Right ventricle myocardium inferior (tissue), 1 donor: Measurements from ENCODE around the gene CUTC. TPM values are rescaled to one million over a fixed set of nuclear protein-coding genes. Genes with fewer than 3 reads are reported as not detected.

Source experiments
- ATAC-seq: fragments of 200-7000 bp; cut with Tn5 transposase; one replicate; pipeline ENCODE4 v1.9.1; 2020; ENCODE audit warnings: mild to moderate bottlenecking, moderate library complexity
- DNase-seq: peaks from one replicate; pipeline ENCODE4 v3.0.0; 2021; ENCODE audit errors: missing footprints
- intact Hi-C: fragments of 100-400 bp; cut with DNase I; formaldehyde crosslinking; loops from one replicate; pipeline ENCODE4 v1.11.0; 2022
- long read RNA-seq: library from polyadenylated mRNA; unstranded; transcript quantifications from one replicate; pipeline ENCODE4 v2.0.0, GENCODE V29; 2021
- total RNA-seq: library from RNA; stranded (reverse); fragmentation: NEBNext Ultra II Directional; extraction: Animal tissue kit (Norgen Biotek cat#: 25700); gene quantifications from one replicate; pipeline ENCODE4 v1.2.1, GENCODE V29; 2021
- donor health status: DM: no; HTN: yes; CAD: no; lungs with severe emphysema.

CUTC gene, protein sequence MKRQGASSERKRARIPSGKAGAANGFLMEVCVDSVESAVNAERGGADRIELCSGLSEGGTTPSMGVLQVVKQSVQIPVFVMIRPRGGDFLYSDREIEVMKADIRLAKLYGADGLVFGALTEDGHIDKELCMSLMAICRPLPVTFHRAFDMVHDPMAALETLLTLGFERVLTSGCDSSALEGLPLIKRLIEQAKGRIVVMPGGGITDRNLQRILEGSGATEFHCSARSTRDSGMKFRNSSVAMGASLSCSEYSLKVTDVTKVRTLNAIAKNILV
- total RNA-seq: 37.2 TPM
- long read RNA-seq, transcript CUTC-202 (9 exons, 1,346 nt): major isoform, 25 of 30 reads
- long read RNA-seq, partial matches to known transcripts: 0 of 30 reads
- long read RNA-seq, other reads (novel, unspliced or antisense): 4 of 30 reads

DNA sequence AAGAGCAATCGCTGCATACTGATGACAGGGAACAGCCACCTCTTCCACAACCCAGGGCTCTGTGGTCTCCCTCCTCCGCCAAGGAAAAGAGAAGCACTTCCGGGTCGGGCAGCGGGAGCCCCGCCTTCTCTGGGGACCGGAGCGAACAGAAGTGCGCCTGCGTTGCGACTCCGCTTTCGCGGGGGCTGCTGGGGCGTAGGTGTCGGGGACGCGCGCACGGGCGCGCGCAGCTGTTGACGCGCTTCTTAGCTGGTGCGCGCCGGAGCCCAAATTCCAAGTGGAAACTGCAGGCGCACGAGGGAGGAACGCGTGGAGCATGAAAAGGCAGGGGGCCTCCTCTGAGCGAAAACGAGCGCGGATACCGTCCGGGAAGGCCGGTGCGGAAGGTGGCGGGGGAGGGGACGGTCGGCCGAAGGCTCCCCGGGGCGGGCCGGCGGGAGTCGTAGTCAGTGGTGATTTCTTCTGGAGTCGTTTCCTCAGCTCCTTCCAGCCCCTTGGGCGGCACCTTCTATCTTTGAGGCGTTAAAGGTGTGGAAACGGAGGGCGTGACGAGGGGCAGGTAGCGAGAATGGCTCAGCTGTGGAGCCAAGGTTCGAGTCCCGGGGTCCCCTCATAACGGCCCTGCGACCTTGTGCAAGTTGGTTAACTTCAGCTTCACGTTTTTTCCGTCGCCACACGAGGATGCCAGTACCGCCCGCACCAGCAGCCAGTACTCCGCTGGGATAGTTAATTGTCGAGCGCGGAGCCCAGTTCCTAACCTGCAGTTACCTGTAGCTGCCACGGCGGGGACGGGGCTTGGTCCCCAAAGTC is at the start of gene CUTC, which contains the start of gene COX15:
Gene CUTC, plus strand, starts transcription at position 202 of the 810 bp plus-strand sequence. Its CDS starts 115 bp downstream, at position 317.
Gene COX15, minus strand, starts transcription at position 95 of the 810 bp plus-strand sequence. Its CDS starts 78 bp downstream, at position 17.
- intact Hi-C loops: loop anchor here (5.0 kb wide), 2 partner anchors 110 to 300 kb away; partner anchors contain the start of genes GOT1 and SLC25A28
- ATAC-seq (peak; percentile 99), DNase-seq (peak; percentile 98)

DNA sequence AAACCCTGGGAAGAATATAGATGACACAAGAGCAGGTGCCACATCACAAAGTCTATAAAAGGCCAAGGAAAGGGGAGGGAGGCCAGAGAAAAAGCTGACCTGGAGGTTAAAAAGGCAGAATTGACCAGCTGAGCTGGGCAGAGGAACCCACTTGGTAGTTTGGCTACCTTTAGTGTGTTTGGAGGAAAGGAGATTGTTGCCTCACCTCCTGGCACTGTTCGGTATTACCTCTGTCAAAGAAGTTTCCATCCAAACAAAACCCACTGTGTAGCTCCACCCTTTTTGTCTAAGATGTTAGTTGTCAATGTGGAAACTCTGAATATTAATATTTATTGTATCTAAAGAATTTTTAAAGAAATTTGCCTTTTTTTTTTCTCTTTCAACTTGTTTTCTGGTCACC is 49.3 kb upstream of the CUTC start:
- intact Hi-C loops: no loop called here
- DNase-seq (no peak), ATAC-seq (no peak)

DNA sequence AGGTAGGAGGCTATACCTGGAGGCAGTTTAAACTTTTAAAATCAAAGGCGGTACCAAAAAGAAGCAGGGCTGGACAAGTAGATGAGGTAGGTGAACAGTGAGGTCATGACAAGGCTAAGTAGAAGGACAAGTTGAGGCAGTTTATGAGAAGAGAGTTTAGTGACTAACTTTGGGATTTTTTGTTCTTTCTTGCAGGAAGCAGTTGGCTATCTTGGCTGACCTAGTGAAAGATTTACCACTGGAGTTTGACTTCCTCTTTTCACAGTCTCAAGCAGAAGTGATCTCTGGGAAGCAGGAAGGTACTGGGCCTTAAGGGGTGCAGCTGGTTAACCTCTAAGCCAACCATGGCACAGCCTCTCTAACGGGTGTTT is 46.5 kb upstream of the CUTC start:
- ATAC-seq: peak; percentile 59
- intact Hi-C loops: no loop called here

DNA sequence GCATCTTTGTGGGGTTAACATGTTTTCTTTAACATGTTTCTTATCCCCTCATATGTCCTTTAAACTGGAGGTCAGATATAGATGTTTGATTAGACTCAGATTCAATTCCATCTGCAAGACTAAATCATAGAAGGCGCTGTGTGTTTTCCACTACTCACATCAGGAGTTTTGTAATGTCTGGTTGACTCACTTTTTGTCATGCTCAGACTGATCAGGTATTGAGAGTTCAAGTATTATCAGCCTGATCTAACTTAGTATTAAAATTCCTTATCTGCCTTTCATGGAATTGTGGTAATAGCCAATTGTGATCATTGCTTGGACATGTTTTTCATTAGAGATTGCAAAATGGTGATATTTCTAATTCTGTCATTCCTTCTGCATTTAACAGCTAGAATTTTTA is 42.6 kb upstream of the CUTC start:
- no peak for DNase-seq
- intact Hi-C loops: no loop called here
- ATAC-seq: no peak

More for the DNA sequence above, 46.5 kb upstream of the CUTC start:
- DNase-seq: no peak

DNA sequence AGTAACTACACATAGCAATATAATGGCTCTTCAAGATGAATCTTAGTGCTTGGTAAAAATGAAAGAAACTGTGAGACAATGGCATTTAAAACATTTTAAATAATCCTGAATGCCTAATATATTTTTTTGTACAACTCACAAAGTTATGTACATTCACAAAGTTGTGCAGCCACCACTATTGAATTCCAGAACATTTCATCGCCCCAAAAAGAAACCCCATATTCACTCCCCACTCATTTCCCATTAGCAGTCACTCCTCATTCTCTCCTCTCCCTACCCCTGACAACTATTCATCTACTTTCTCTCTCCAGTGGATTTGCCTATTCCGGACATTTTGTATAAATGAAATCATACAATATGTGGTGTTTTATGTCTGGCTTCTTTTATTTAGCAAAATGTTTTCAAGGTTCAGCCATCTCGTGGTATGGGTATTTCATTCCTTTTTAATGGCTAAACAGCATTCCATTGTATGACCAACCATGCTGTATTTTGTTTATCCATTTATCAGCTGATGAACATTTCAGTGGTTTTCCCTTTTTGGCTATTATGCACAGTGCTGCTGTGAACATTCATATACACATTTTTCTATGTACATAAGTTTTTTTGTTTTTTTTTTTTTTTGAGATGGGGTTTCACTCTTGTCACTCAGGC is 38.0 kb upstream of the CUTC start:
- intact Hi-C loops: no loop called here
- no peak for DNase-seq
- ATAC-seq: no peak

DNA sequence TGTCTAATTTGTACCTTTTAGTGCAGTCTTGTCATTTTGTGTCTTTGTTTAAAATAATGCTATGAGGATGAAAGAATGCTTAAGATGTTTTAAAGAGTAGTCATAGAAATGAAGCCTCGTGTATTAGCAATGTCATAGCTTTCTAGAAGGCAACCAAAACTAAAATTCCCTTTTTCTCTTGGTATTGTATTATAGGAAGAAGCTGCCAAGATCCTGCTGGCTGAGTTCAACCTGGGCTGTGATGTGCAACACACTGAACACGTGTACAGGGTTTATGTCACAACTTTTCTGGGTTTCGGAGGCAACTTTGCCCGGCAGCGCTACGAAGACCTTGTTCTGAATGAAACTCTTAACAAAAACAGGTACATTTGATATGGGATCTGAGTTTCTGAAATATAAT is 36.3 kb upstream of the CUTC start:
- intact Hi-C loops: no loop called here
- DNase-seq (no peak), ATAC-seq (no peak)

DNA sequence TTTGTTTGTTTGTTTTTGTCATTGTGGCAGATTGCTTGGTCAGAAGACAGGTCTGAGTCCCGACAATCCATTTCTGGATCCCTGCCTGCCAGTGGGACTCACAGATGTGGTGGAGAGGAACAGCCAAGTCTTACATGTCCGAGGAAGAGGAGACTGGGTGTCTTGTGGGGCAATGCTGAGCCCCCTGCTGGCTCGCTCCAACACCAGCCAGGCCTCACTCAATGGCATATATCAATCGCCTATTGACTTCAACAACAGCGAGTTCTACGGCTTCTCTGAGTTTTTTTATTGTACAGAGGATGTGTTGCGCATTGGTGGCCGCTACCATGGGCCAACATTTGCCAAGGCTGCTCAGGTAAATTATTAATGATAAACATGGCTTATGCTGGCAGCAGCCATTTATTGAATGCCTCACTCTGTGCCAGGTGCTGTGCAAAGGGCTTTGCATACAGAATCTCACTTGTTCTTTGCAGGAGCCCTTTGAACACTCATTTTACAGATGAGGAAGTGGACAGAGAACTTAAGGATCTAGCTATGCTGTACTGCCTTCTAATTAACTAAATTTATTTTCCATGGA is 33.4 kb upstream of the CUTC start:
- DNase-seq (no peak), ATAC-seq (no peak)
- intact Hi-C loops: no loop called here

DNA sequence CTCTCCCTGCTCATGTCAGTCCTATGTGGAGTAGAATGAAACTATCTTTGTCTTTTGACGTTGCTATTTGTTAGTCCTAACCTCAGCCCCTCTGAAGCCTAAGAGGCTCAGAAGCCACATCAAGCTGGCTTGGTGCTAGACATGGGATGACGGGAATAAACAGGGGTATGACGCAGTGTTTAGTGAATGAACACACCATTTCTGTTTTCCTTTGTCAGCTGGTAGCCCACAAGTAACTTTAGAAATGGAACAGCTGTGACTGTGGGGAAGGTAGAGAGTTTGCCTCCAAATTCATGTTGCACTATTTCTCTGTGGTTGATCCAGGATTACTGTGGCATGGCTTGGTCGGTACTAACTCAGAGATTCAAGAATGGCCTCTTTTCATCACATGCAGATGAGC is 31.4 kb upstream of the CUTC start:
- DNase-seq: no peak
- intact Hi-C loops: loop anchor here (10.0 kb wide), 1 partner anchor 136 kb away; no protein-coding TSS in a partner anchor
- no peak for ATAC-seq

DNA sequence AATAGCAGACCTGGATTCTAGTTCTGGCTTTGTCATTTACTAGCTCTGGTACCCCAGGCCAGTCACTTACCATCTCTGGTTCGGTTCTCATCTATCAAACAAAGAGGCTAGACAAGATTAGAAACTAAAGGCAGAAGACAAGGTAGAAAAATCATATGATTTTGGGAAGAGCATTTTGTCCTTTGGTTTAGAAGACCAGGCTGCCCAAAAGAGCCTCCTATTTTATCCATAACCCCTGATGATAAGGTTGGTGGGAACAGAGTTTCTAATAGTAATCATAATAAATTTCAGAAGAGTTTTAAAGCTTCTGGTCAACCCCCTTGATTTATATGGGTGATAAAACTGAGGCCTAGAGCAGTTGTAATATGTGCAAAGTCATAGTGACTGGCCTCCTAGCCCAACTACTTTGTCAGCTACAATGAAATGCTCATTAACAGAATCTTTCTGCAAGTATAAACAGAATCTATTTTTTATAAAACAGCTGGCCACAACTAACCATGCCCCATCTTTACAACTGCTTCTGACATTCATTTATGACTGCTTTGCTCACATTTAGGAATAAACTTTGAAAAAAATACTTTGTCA is 23.5 kb upstream of the CUTC start:
- no peak for ATAC-seq
- intact Hi-C loops: loop anchor here (10.0 kb wide), 1 partner anchor 144 kb away; no protein-coding TSS in a partner anchor
- DNase-seq: no peak

DNA sequence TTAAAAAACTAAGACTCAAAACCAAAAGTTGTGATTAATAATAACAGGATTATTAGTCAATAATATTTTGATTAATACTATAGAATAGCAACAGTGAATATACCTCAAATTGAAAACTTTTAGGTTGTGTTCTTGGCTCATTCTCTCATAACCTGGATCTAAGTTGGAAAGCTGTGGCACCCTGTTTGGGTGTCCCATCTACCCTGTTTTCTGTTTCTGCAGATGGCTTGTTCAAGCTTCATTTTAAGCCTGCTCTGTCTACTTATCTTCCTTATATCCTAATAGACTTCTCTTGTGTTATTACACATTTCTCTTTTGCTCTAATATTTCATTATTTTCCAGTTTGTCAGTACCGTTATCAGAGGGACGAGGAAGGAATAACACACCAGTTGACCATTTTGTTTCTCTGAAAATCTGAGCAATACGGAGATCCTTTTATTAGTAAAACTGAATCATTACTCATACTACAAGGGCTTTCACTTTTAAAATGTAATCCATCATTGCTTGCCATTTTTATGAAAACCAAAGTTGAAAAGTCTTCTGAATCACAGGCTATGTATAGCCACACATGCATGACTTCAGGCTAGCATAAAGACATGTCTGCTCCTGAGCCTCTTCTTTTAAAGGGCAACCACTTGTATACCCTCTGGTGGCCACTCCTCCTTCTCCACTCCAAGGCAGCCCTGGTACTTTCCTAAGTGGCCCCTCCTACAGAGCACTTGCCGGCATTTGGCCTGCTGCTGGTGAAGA is 22.4 kb upstream of the CUTC start:
- DNase-seq: no peak
- no peak for ATAC-seq
- intact Hi-C loops: loop anchor here (10.0 kb wide), 1 partner anchor 145 kb away; no protein-coding TSS in a partner anchor

DNA sequence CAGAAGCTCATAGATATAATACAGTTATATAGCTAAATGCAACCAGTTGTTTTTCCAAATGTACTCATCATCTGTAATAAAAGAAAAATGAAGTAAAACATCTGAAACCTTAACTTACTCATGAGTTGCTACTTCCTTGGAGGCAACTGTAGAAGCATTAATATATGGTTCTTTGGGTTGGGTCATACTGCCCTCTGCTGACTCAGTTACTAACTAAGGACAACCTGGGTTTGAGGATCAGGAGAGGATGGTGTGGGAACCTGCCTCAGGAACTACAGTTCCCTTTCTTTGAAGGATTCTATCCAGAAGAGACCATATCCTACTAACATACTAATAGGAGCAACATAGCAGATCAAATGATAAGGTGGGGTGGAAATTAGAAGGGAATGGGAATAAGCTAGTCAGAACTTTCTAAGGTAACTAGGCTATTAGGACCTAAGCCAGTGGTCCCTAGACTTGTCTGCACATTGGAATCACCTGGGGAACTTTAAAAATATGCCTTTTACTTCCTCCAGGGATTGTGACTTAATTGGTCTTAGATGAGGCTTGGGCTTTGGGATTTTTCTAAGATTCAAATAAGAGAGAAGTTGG is 20.8 kb upstream of the CUTC start:
- intact Hi-C loops: no loop called here
- no peak for DNase-seq
- ATAC-seq: no peak

DNA sequence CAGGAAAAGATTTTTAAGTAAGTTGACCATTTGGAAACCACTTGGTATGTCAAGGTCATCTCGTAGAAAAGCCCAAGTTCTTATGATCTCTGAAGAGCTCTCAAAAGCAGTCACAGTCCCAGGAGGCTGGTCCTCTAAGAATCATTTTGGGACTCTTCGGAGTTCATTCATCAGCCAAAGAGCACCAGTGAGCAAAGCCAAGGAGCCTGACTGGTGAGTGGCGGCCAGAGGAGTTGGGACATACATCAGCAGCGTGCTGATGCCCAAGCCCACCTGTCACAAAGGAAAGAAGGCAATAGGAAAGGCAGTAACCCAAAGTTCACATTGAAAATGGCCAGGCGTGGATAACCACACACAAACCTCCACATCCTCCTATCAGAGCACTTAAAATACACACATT is 17.6 kb upstream of the CUTC start:
- ATAC-seq (no peak), DNase-seq (no peak)
- intact Hi-C loops: no loop called here

DNA sequence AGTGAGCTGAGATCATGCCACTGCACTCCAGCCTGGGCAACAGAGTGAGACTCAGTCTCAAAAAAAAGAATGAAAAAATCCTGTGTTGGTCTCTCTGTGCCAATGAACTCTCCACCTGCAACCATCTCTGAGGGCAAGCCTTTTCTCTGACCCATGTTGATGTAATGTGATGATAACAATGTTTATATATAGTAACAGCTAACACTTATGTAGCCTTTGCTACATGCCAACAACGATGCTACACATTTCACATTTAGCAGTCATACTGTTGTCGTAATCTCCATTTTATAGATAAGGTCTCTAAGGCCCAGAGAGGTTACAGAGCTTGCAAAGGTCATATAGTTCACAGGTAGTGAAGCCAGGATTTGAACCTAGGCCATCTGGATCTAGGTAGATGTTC is 11.6 kb upstream of the CUTC start:
- intact Hi-C loops: no loop called here
- ATAC-seq (no peak), DNase-seq (no peak)

DNA sequence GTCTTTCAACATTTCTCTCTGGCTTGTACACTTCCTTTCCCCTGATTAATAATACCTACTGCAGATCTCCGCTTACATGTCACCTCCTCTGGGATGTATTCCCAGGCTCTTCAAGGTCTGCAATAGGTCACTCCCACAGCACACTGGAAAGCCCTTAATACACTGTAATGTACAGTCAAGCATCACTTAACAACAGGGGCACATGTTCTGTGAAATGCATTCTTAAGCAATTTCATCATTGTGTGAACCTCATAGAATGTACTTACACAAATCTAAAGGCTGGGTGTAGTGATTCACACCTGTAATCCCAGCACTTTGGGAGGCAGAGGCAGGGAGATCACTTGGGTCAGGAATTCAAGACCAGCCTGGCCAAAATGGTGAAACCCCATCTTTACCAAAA is 2.0 kb upstream of the CUTC start:
- no peak for ATAC-seq
- no peak for DNase-seq
- intact Hi-C loops: loop anchor here (5.0 kb wide), 2 partner anchors 108 to 298 kb away; partner anchors contain the start of genes GOT1 and SLC25A28

DNA sequence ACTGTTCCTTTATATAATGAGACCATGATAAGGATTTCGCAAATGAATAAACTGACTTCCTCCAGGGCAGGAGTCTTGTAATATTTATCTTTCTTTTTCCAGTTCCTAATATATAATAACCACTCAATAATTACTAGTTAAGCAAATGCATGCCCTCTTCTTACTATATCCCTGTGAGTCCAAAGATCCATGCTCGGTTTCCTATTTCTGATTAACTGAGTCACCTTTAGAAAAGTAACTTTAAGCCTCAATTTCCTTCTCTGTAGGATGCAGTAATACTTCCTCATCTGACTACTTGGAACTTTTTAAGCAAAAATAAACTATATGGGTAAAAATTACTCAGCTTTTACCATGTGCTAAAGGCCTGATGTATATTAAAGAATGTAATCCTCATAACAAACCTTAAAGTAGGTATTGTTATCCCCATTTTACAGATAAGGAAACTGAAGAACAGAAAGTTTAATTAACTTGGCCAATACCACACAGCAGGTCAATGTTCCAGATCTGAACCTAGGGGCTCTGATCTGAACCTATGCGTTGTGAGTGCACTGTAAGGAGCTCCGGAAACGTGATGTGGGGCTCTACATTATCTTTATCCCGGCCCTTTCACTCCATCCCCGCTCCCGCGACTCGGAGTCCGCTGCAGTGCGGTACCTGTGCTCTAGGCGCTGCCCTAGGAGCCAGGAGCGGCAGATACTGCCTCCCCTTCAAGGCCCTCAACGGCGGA is 565 bp upstream of the CUTC start:
- no peak for DNase-seq
- intact Hi-C loops: loop anchor here (5.0 kb wide), 2 partner anchors 109 to 299 kb away; partner anchors contain the start of genes GOT1 and SLC25A28
- no peak for ATAC-seq

DNA sequence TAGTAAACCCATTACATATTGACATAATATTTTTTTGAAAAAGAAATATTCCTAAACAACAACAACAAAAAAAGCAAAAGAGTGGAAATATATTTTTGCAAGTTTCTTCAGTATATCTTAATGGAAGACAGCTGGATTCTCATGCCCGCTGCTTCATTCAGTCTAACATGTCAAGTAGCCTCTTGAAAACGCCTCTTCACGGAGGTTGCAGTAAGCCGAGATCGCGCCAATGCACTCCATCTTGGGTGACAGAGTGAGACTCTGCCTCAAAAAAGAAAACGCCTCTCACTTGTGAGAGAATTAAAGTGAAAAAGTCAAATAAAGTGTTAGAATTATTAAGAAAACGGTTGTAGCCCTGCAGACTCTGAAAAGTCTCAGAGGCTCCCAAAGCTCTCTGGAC is 1.3 kb downstream of the CUTC start:
- DNase-seq (no peak), ATAC-seq (no peak)
- intact Hi-C loops: loop anchor here (5.0 kb wide), 2 partner anchors 111 to 301 kb away; partner anchors contain the start of genes GOT1 and SLC25A28
